Natural killer cell (primary cell): ENCODE data around the gene TPBGL. TPM values are rescaled to one million over a fixed set of nuclear protein-coding genes. Genes with fewer than 3 reads are reported as not detected.
A peak's percentile ranks its signal among the peaks of the same experiment; 100 is the strongest.

Experiments used
- ATAC-seq, 3 donors: fragments of 150-1000 bp in 2 of 3; fragments of 200-7000 bp in 1 of 3; cut with Tn5 transposase; 1 replicate in 1 of 3; 2 replicates in 2 of 3; pipeline ENCODE4 v1.10.0; 2021; ENCODE audit warnings: mild to moderate bottlenecking in 2 of 3, moderate library complexity in 2 of 3
- DNase-seq, 2 donors: peaks; one replicate each; pipeline versions ENCODE4 v3.0.0 to v3.0.0-alpha.2; 2013 to 2021; ENCODE audit warnings: mixed read lengths in 1 of 2
- H3K27ac ChIP-seq: one replicate; pipeline ENCODE4 v1.5.1; 2013; ENCODE audit warnings: mild to moderate bottlenecking, low read length
- H3K27me3 ChIP-seq: one replicate; pipeline ENCODE4 v1.6.1; 2013; ENCODE audit warnings: low read length; ENCODE audit not compliant: control insufficient read depth, insufficient read depth
- H3K36me3 ChIP-seq: one replicate; pipeline ENCODE4 v1.6.1; 2013; ENCODE audit warnings: low read length; ENCODE audit not compliant: control insufficient read depth, insufficient read depth
- H3K4me1 ChIP-seq: one replicate; pipeline ENCODE4 v1.6.1; 2013; ENCODE audit warnings: low read length; ENCODE audit not compliant: control insufficient read depth, insufficient read depth
- H3K4me3 ChIP-seq: one replicate; pipeline ENCODE4 v1.5.1; 2013; ENCODE audit warnings: low read length
- H3K9me3 ChIP-seq: one replicate; pipeline ENCODE4 v1.6.1; 2013; ENCODE audit warnings: low read length; ENCODE audit not compliant: control insufficient read depth, insufficient read depth
- H3K27ac Mint-ChIP-seq, 2 donors: one replicate each; pipeline ENCODE4 v1.8.0; 2022; ENCODE audit warnings: mild to moderate bottlenecking in 2 of 2, mixed read lengths in 2 of 2, moderate library complexity in 1 of 2
- H3K27me3 Mint-ChIP-seq, 2 donors: one replicate each; pipeline ENCODE4 v1.8.0; 2022; ENCODE audit warnings: low read depth in 2 of 2, mixed read lengths in 2 of 2
- H3K36me3 Mint-ChIP-seq: one replicate; pipeline ENCODE4 v1.8.0; 2022; ENCODE audit warnings: mixed read lengths
- H3K4me1 Mint-ChIP-seq, 2 donors: one replicate each; pipeline ENCODE4 v1.8.0; 2022; ENCODE audit warnings: mixed read lengths in 2 of 2
- H3K4me3 Mint-ChIP-seq: one replicate; pipeline ENCODE4 v1.8.0; 2022; ENCODE audit warnings: mild to moderate bottlenecking, moderate library complexity, mixed read lengths
- H3K9me3 Mint-ChIP-seq, 2 donors: one replicate each; pipeline ENCODE4 v1.8.0; 2022; ENCODE audit warnings: mixed read lengths in 2 of 2
- CTCF ChIP-seq: fragments of 200-600 bp; IDR thresholded peaks from one replicate; pipeline ENCODE4 v1.8.0; 2022; ENCODE audit warnings: antibody characterized with exemption
- whole genome bisulfite sequencing: methylation state at CpG from one replicate; pipeline ENCODE4 v1.1.7; 2013; ENCODE audit warnings: missing lambda C conversion rate; ENCODE audit not compliant: insufficient coverage; 5-methylcytosine and 5-hydroxymethylcytosine counted together
- intact Hi-C: fragments of 100-400 bp; cut with micrococcal nuclease; formaldehyde crosslinking; loops from one replicate; pipeline ENCODE4 v1.14.2; 2022
- total RNA-seq, 4 donors: library from RNA; stranded (reverse); fragments of 120-200 nt in 1 of 4; gene quantifications; one replicate each; pipeline versions ENCODE4 v1.2.3 to v1.2.4, GENCODE V29; 2013 to 2022

Gene TPBGL
- total RNA-seq, 3 donors from 2014 or later (not counting 1 experiment from before 2014, with no cell fraction given) = 0.34 to 0.75 (median 0.45) TPM

GRCh38 chr11:75261902-75262361, 21.4 kb downstream of the TPBGL start:
- WGBS = 95% methylated on average over 6 of the region's 6 CpGs
- no peaks in the 10 kb centered on the region for H3K9me3 ChIP-seq
- intact Hi-C loops = no loop called here
- peaks cover 68% of the 10 kb centered on the region for H3K4me1 ChIP-seq
- peak overlapping the region; percentile 52 for H3K27ac ChIP-seq
- no peak overlapping the region for H3K4me3 Mint-ChIP-seq
- DNase-seq (no peak), ATAC-seq (no peak)
- no peak overlapping the region for H3K4me3 ChIP-seq
- H3K27me3 ChIP-seq = no peaks in the 10 kb centered on the region
- H3K36me3 ChIP-seq = peaks cover 8% of the 10 kb centered on the region
- H3K4me1 Mint-ChIP-seq = peaks cover 45 to 52% of the 10 kb centered on the region in 2 donors
- peak overlapping the region; percentile 74 to 93 for H3K27ac Mint-ChIP-seq
- TF ChIP-seq CTCF = no peak
- no peaks in the 10 kb centered on the region for H3K9me3 Mint-ChIP-seq
- no peaks in the 10 kb centered on the region for H3K27me3 Mint-ChIP-seq
- H3K36me3 Mint-ChIP-seq = no peaks in the 10 kb centered on the region

- Mint-ChIP-seq H3K27me3 (no peaks in the 10 kb centered on the region), H3K36me3 (no peaks in the 10 kb centered on the region), H3K27ac (peak overlapping the region; percentile 74 to 93), H3K4me1 (peaks cover 45 to 56% of the 10 kb centered on the region in 2 donors), H3K9me3 (no peaks in the 10 kb centered on the region), H3K4me3 (no peak overlapping the region)
- Histone ChIP-seq H3K27ac (no peak overlapping the region), H3K27me3 (no peaks in the 10 kb centered on the region), H3K4me3 (no peak overlapping the region), H3K9me3 (no peaks in the 10 kb centered on the region), H3K36me3 (peaks cover 8% of the 10 kb centered on the region), H3K4me1 (peaks cover 68% of the 10 kb centered on the region)
- DNase-seq = no peak
- TF ChIP-seq CTCF = no peak
- no peak for ATAC-seq
- intact Hi-C loops = no loop called here
- WGBS = 99% methylated on average over 4 of the region's 4 CpGs
These were observed 21.9 kb downstream of the TPBGL start for GRCh38 chr11:75262436-75262835.

GRCh38 chr11:75262961-75263852, 22.6 kb downstream of the TPBGL start:
- peaks cover 10% of the 10 kb centered on the region for H3K36me3 ChIP-seq
- H3K9me3 ChIP-seq = no peaks in the 10 kb centered on the region
- peaks cover 45 to 56% of the 10 kb centered on the region in 2 donors for H3K4me1 Mint-ChIP-seq
- no peaks in the 10 kb centered on the region for H3K9me3 Mint-ChIP-seq
- intact Hi-C loops = no loop called here
- ATAC-seq = no peak
- H3K4me3 ChIP-seq = no peak overlapping the region
- no peaks in the 10 kb centered on the region for H3K36me3 Mint-ChIP-seq
- no peak for TF ChIP-seq CTCF
- H3K27me3 ChIP-seq = no peaks in the 10 kb centered on the region
- H3K27me3 Mint-ChIP-seq = no peaks in the 10 kb centered on the region
- peaks cover 68% of the 10 kb centered on the region for H3K4me1 ChIP-seq
- peak overlapping the region; percentile 74 to 93 for H3K27ac Mint-ChIP-seq
- H3K27ac ChIP-seq = no peak overlapping the region
- no peak overlapping the region for H3K4me3 Mint-ChIP-seq
- WGBS = 65% methylated on average over 17 of the region's 17 CpGs
- DNase-seq = no peak
